Retinal pigment epithelial cell (primary cell): ENCODE measurements around the gene IL1RAP.
"Not testable (repeated sequence)": the region's sequence is repeated elsewhere in the genome, so short reads cannot be mapped to it uniquely, and the experiment has no call there.

ENCODE experiments used
- DNase-seq: peaks from one replicate; pipeline ENCODE4 v3.0.0-alpha.2; 2010; ENCODE audit warnings: low read depth
- H3K4me3 ChIP-seq: 2 replicates; pipeline ENCODE4 v1.5.1; 2011; ENCODE audit warnings: mild to moderate bottlenecking, low read length, control low read depth, moderate library complexity
- CTCF ChIP-seq: conservative IDR thresholded peaks from 2 replicates; pipeline ENCODE4 v1.5.1; 2011; ENCODE audit warnings: low read depth, low read length, control low read depth, inconsistent platforms

Gene IL1RAP

GRCh38 chr3:190513409-190514370 is at the start of gene IL1RAP:
Gene IL1RAP, plus strand, starts transcription at chr3:190514085. Its CDS starts 50,205 bp downstream, at chr3:190564290.
- peak; percentile 70 for DNase-seq
- TF ChIP-seq CTCF: peak; percentile 39
- H3K4me3 ChIP-seq: peak within 1 kb of the TSS; percentile 94

GRCh38 chr3:190467922-190468321 is 46.0 kb upstream of the IL1RAP start:
- no peak overlapping the region for H3K4me3 ChIP-seq
- TF ChIP-seq CTCF: no peak
- DNase-seq: no peak

- not testable (repeated sequence) for H3K4me3 ChIP-seq, DNase-seq
Observed at GRCh38 chr3:190473261-190473660, 40.6 kb upstream of the IL1RAP start.

- no peak for TF ChIP-seq CTCF
- no peak for DNase-seq
- no peak overlapping the region for H3K4me3 ChIP-seq
Observed at GRCh38 chr3:190481779-190482178, 32.1 kb upstream of the IL1RAP start.

GRCh38 chr3:190485830-190486532 is 27.9 kb upstream of the IL1RAP start:
- TF ChIP-seq CTCF: no peak
- DNase-seq: no peak
- H3K4me3 ChIP-seq: no peak overlapping the region

GRCh38 chr3:190486533-190486864 is 27.4 kb upstream of the IL1RAP start:
- no peak for TF ChIP-seq CTCF
- no peak overlapping the region for H3K4me3 ChIP-seq
- DNase-seq: no peak

GRCh38 chr3:190486908-190487607 is 26.8 kb upstream of the IL1RAP start:
- no peak for TF ChIP-seq CTCF
- H3K4me3 ChIP-seq: no peak overlapping the region
- no peak for DNase-seq
